ENCODE results near the gene KATNAL2. TPM values are rescaled to one million over a fixed set of nuclear protein-coding genes. Genes with fewer than 3 reads are reported as not detected.

The KATNAL2 gene
- polyA plus RNA-seq, 1 donor (not counting 4 experiments of a cell fraction or from before 2014, with no cell fraction given) = 1.1 TPM

DNA sequence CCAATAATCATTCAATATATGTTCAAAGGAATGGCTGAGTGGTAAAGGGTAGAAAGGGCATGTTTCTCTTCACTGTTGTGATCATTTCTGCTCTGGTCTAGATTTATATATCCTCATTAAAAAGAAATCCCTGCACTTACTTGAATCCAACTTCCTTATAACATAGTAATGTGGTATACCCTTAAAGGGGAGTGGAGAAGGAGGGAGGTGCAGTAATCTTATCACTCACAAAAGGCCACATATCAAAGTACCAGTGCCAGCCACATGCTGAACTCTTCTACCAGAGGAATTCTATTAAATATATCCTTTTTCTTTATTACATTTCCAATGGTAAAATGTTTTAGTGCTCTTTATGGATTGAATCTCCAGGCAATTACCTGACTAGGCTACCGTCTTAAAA is 3.3 kb downstream of the KATNAL2 start:
- DNase-seq (ENCODE audit: low read depth, low spot score) (no peak), FAIRE-seq (no peak)
- Histone ChIP-seq H2AFZ (ENCODE audit: control insufficient read depth, low read length) (no peak overlapping the region), H3K27ac (ENCODE audit: control insufficient read depth, insufficient read depth, low read length) (no peak overlapping the region), H4K20me1 (ENCODE audit: control insufficient read depth, extremely low read depth, insufficient read depth, low read length) (no peaks in the 10 kb centered on the region), H3K4me3 (ENCODE audit: control insufficient read depth in 2 of 3, extremely low read depth in 1 of 3, insufficient read depth in 2 of 3, low read depth in 1 of 3, low read length in 3 of 3) (no peak overlapping the region), H3K9ac (ENCODE audit: control insufficient read depth, extremely low read depth, insufficient read depth, low read length) (no peak overlapping the region), H3K36me3 (ENCODE audit: control insufficient read depth in 2 of 2, extremely low read depth in 1 of 2, insufficient read depth in 2 of 2, low read length in 2 of 2) (no peaks in the 10 kb centered on the region), H3K27me3 (ENCODE audit: control insufficient read depth, extremely low read depth, insufficient read depth, low read length) (no peaks in the 10 kb centered on the region), H3K9me1 (ENCODE audit: control insufficient read depth, extremely low read depth, insufficient read depth, low read length) (no peaks in the 10 kb centered on the region), H3K4me2 (ENCODE audit: control insufficient read depth, extremely low read depth, insufficient read depth, low read depth, low read length) (no peak overlapping the region), H3K4me1 (ENCODE audit: control insufficient read depth, extremely low read depth, insufficient read depth, low read length) (no peaks in the 10 kb centered on the region), H3K9me3 (ENCODE audit: control insufficient read depth, low read depth, low read length) (no peaks in the 10 kb centered on the region), H3K79me2 (ENCODE audit: control insufficient read depth, insufficient read depth, low read length) (peaks cover 12% of the 10 kb centered on the region)
- dilution Hi-C loops (cut with MboI; ENCODE audit: extremely low pct_ligation_motif_present, low sequenced_read_pairs) = no loop called here
- no peak for TF ChIP-seq EZH2 (IDR thresholded peaks at IDR 0.05; ENCODE audit: low read length)
- TF ChIP-seq, protein P1, sequence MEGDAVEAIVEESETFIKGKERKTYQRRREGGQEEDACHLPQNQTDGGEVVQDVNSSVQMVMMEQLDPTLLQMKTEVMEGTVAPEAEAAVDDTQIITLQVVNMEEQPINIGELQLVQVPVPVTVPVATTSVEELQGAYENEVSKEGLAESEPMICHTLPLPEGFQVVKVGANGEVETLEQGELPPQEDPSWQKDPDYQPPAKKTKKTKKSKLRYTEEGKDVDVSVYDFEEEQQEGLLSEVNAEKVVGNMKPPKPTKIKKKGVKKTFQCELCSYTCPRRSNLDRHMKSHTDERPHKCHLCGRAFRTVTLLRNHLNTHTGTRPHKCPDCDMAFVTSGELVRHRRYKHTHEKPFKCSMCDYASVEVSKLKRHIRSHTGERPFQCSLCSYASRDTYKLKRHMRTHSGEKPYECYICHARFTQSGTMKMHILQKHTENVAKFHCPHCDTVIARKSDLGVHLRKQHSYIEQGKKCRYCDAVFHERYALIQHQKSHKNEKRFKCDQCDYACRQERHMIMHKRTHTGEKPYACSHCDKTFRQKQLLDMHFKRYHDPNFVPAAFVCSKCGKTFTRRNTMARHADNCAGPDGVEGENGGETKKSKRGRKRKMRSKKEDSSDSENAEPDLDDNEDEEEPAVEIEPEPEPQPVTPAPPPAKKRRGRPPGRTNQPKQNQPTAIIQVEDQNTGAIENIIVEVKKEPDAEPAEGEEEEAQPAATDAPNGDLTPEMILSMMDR (optimal IDR thresholded peaks at IDR 0.05 in 1 of 3, IDR thresholded peaks at IDR 0.05 in 1 of 3, conservative IDR thresholded peaks at IDR 0.05 in 1 of 3; ENCODE audit: extremely low read depth in 1 of 3, insufficient read depth in 2 of 3, low read length in 3 of 3) = no peak

DNA sequence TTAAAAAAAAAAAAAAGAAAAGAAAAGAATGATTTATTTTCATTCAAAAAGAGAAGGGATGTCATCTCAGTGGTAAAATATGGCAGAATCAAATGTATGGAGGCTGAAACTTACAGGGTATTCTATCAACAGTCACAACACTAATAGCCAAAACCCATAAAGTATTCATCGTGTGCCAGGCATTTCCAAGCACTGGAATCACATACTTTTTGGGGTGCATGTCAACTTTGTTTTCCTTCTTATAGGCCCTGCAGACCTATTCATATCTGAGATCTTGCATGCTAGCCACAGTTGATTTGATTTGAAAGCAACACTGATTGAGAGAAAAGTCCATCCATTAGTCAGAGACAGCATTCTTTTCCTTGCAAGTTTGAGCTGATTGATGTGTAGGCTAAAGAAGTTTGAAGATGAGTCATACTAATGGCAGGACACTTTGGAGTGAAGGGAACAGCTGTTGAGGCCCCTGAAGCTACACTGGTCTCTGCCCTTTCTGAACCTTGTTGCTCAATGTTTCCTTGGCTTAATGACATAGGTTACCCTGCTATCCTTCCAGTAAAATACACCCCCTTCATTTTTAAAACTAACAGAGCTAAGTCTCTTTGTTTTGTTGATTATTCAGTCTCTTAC is 22.0 kb downstream of the KATNAL2 start:
- Histone ChIP-seq H3K4me1 (ENCODE audit: control insufficient read depth, extremely low read depth, insufficient read depth, low read length) (no peaks in the 10 kb centered on the region), H2AFZ (ENCODE audit: control insufficient read depth, low read length) (no peak overlapping the region), H3K36me3 (ENCODE audit: control insufficient read depth in 2 of 2, extremely low read depth in 1 of 2, insufficient read depth in 2 of 2, low read length in 2 of 2) (no peaks in the 10 kb centered on the region), H3K9me1 (ENCODE audit: control insufficient read depth, extremely low read depth, insufficient read depth, low read length) (no peaks in the 10 kb centered on the region), H3K27ac (ENCODE audit: control insufficient read depth, insufficient read depth, low read length) (no peak overlapping the region), H3K27me3 (ENCODE audit: control insufficient read depth, extremely low read depth, insufficient read depth, low read length) (no peaks in the 10 kb centered on the region), H3K9me3 (ENCODE audit: control insufficient read depth, low read depth, low read length) (no peaks in the 10 kb centered on the region), H3K79me2 (ENCODE audit: control insufficient read depth, insufficient read depth, low read length) (no peaks in the 10 kb centered on the region), H3K4me3 (ENCODE audit: control insufficient read depth in 2 of 3, extremely low read depth in 1 of 3, insufficient read depth in 2 of 3, low read depth in 1 of 3, low read length in 3 of 3) (no peak overlapping the region), H3K4me2 (ENCODE audit: control insufficient read depth, extremely low read depth, insufficient read depth, low read depth, low read length) (no peak overlapping the region), H3K9ac (ENCODE audit: control insufficient read depth, extremely low read depth, insufficient read depth, low read length) (no peak overlapping the region), H4K20me1 (ENCODE audit: control insufficient read depth, extremely low read depth, insufficient read depth, low read length) (no peaks in the 10 kb centered on the region)
- dilution Hi-C loops (cut with MboI; ENCODE audit: extremely low pct_ligation_motif_present, low sequenced_read_pairs) = no loop called here
- TF ChIP-seq EZH2 (IDR thresholded peaks at IDR 0.05; ENCODE audit: low read length) = no peak
- TF ChIP-seq, protein P1 (optimal IDR thresholded peaks at IDR 0.05 in 1 of 3, IDR thresholded peaks at IDR 0.05 in 1 of 3, conservative IDR thresholded peaks at IDR 0.05 in 1 of 3; ENCODE audit: extremely low read depth in 1 of 3, insufficient read depth in 2 of 3, low read length in 3 of 3) = no peak
- FAIRE-seq (no peak), DNase-seq (ENCODE audit: low read depth, low spot score) (no peak)
